Measurements from ENCODE around the gene PYM1. TPM values are rescaled to one million over a fixed set of nuclear protein-coding genes. Genes with fewer than 3 reads are reported as not detected.
"Not testable (repeated sequence)": the region's sequence is repeated elsewhere in the genome, so short reads cannot be mapped to it uniquely, and the experiment has no call there.

PYM1 gene
- polyA plus RNA-seq, 1 donor, result 31.0 TPM

GRCh38 chr12:55919032-55919431, 8.7 kb downstream of the PYM1 start:
- not testable (repeated sequence) for DNase-seq

- no peak for DNase-seq
These were observed 12.2 kb downstream of the PYM1 start for GRCh38 chr12:55915482-55915859.

GRCh38 chr12:55912908-55913307, 14.8 kb downstream of the PYM1 start:
- DNase-seq, result no peak

- DNase-seq, result no peak
These were observed 18.2 kb downstream of the PYM1 start for GRCh38 chr12:55909513-55909884.

- DNase-seq, result no peak
These were observed 18.8 kb downstream of the PYM1 start for GRCh38 chr12:55908726-55909512.

- DNase-seq, result no peak
These were observed 21.6 kb downstream of the PYM1 start for GRCh38 chr12:55906056-55906455.

GRCh38 chr12:55901881-55902490, 25.7 kb downstream of the PYM1 start:
- DNase-seq, result no peak

GRCh38 chr12:55899082-55899481, 28.6 kb downstream of the PYM1 start:
- DNase-seq, result no peak

GRCh38 chr12:55893723-55894122, 34.0 kb downstream of the PYM1 start:
- DNase-seq, result no peak

- DNase-seq, result no peak
These were observed 36.4 kb downstream of the PYM1 start for GRCh38 chr12:55891310-55891709.

- no peak for DNase-seq
These were observed 42.6 kb downstream of the PYM1 start for GRCh38 chr12:55885113-55885512.

GRCh38 chr12:55877824-55878223, 49.9 kb downstream of the PYM1 start:
- no peak for DNase-seq

- DNase-seq, result no peak
These were observed 51.8 kb downstream of the PYM1 start for GRCh38 chr12:55875704-55876467.

- DNase-seq, result peak; percentile 12
These were observed 53.3 kb downstream of the PYM1 start for GRCh38 chr12:55874443-55874842.

- not testable (repeated sequence) for DNase-seq
These were observed 61.2 kb downstream of the PYM1 start for GRCh38 chr12:55866454-55867004.

GRCh38 chr12:55865327-55865726, 62.4 kb downstream of the PYM1 start:
- DNase-seq, result no peak

GRCh38 chr12:55862931-55863330, 64.8 kb downstream of the PYM1 start:
- DNase-seq, result not testable (repeated sequence)

- DNase-seq, result no peak
These were observed 65.4 kb downstream of the PYM1 start for GRCh38 chr12:55862286-55862685.

GRCh38 chr12:55861871-55862270, 65.8 kb downstream of the PYM1 start:
- DNase-seq, result no peak

- no peak for DNase-seq
These were observed 66.3 kb downstream of the PYM1 start for GRCh38 chr12:55861396-55861795.

GRCh38 chr12:55852740-55853139, 75.0 kb downstream of the PYM1 start:
- no peak for DNase-seq
